Stomach (tissue), 9 donors: ENCODE measurements around the gene PYCARD. TPM values are rescaled to one million over a fixed set of nuclear protein-coding genes. Genes with fewer than 3 reads are reported as not detected.

ENCODE experiments used
- DNase-seq, 2 donors: peaks; one replicate each; pipeline versions ENCODE4 v3.0.0 to v3.0.0-alpha.2; 2013 to 2019
- H3K27ac ChIP-seq, 5 donors: fragments of 200-600 bp in 4 of 5; sonication (generic) in 4 of 5; one replicate each; pipeline ENCODE4 v1.5.1; 2013 to 2019; ENCODE audit warnings: mild to moderate bottlenecking in 1 of 5, moderate library complexity in 1 of 5
- H3K27me3 ChIP-seq, 3 donors: fragments of 200-600 bp; sonication (generic); one replicate each; pipeline ENCODE4 v1.5.1; 2017 to 2019; ENCODE audit warnings: mixed run types in 1 of 3
- H3K36me3 ChIP-seq, 4 donors: fragments of 200-600 bp; sonication (generic); 1 replicate in 3 of 4; 2 replicates in 1 of 4; pipeline ENCODE4 v1.5.1; 2016 to 2019
- H3K4me1 ChIP-seq, 4 donors: fragments of 200-600 bp; sonication (generic); one replicate each; pipeline ENCODE4 v1.5.1; 2016 to 2019
- H3K4me3 ChIP-seq, 4 donors: fragments of 200-600 bp; sonication (generic) in 3 of 4; one replicate each; pipeline ENCODE4 v1.5.1; 2016 to 2019; ENCODE audit warnings: mild to moderate bottlenecking in 1 of 4
- H3K9me3 ChIP-seq, 4 donors: fragments of 200-600 bp; sonication (generic); one replicate each; pipeline ENCODE4 v1.5.1; 2016 to 2019
- EP300 ChIP-seq: sonication (generic); formaldehyde crosslinking; IDR thresholded peaks from one replicate; pipeline ENCODE4 v1.6.1; 2017; ENCODE audit warnings: antibody characterized with exemption
- POLR2A ChIP-seq, 4 donors: fragments of 450-650 bp; IDR thresholded peaks; one replicate each; pipeline ENCODE4 v1.6.1; 2016; ENCODE audit warnings: antibody characterized with exemption in 4 of 4, control low read depth in 2 of 4, mild to moderate bottlenecking in 1 of 4, moderate library complexity in 1 of 4
- POLR2AphosphoS5 ChIP-seq, 3 donors: sonication (generic); formaldehyde crosslinking; IDR thresholded peaks; one replicate each; pipeline ENCODE4 v1.6.1; 2016; ENCODE audit warnings: antibody characterized with exemption in 3 of 3
- WGBS, 5 donors: extraction: QIAGEN DNeasy Blood & Tissue Kit in 3 of 5; methylation state at CpG; one replicate each; pipeline versions ENCODE4 v1.1.5 to v1.1.7; 2013 to 2018; 5-methylcytosine and 5-hydroxymethylcytosine counted together
- intact Hi-C: fragments of 100-400 bp; cut with DNase I; formaldehyde crosslinking; loops from one replicate; pipeline ENCODE4 v1.15.1; 2023; ENCODE audit warnings: low total_unique reads
- polyA plus RNA-seq, 3 donors: library from polyadenylated mRNA; stranded (reverse); fragments of 200-250 nt; gene quantifications; one replicate each; pipeline ENCODE4 v1.2.3, GENCODE V29; 2013
- total RNA-seq, 5 donors: library from RNA; depleted of rRNA; stranded (reverse); fragments of >200 nt; gene quantifications; one replicate each; pipeline versions ENCODE4 v1.1.0 to v1.2.3, GENCODE V29; 2014 to 2016
- TF ChIP-seq, protein P1 (sequence below), 7 experiments: fragments of 450-650 bp in 4 of 7; fragments of 200-600 bp in 3 of 7; sonication (generic) in 3 of 7; IDR thresholded peaks; one replicate each; pipeline ENCODE4 v1.5.1; 2016 to 2019; ENCODE audit warnings: antibody characterized with exemption in 7 of 7, control low read depth in 2 of 7, mild to moderate bottlenecking in 1 of 7
- donor health status: healthy with polysubstance abuse.
- donor health status: Bipolar disorder and iron deficiency.
- donor health status: healthy.

The PYCARD gene
- total and polyA plus RNA-seq, 8 donors: 10.5 to 484 (median 42.8) TPM

- no peaks in the 10 kb centered on the region for H3K9me3 ChIP-seq
- H3K27me3 ChIP-seq: no peaks in the 10 kb centered on the region
- peaks cover 6 to 47% (median 26%) of the 10 kb centered on the region in 4 donors for H3K4me1 ChIP-seq
- WGBS, 5 donors: 84 to 88% (median 86%) methylated on average over 8 of the region's 8 CpGs
- no peak overlapping the region for H3K27ac ChIP-seq
- TF ChIP-seq POLR2AphosphoS5 (IDR thresholded peaks at IDR 0.05) (no peak), EP300 (no peak), POLR2A (IDR thresholded peaks at IDR 0.05) (no peak)
- TF ChIP-seq, protein P1, sequence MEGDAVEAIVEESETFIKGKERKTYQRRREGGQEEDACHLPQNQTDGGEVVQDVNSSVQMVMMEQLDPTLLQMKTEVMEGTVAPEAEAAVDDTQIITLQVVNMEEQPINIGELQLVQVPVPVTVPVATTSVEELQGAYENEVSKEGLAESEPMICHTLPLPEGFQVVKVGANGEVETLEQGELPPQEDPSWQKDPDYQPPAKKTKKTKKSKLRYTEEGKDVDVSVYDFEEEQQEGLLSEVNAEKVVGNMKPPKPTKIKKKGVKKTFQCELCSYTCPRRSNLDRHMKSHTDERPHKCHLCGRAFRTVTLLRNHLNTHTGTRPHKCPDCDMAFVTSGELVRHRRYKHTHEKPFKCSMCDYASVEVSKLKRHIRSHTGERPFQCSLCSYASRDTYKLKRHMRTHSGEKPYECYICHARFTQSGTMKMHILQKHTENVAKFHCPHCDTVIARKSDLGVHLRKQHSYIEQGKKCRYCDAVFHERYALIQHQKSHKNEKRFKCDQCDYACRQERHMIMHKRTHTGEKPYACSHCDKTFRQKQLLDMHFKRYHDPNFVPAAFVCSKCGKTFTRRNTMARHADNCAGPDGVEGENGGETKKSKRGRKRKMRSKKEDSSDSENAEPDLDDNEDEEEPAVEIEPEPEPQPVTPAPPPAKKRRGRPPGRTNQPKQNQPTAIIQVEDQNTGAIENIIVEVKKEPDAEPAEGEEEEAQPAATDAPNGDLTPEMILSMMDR (IDR thresholded peaks at IDR 0.05): no peak
- no peak for DNase-seq
- H3K36me3 ChIP-seq: peaks cover 100% of the 10 kb centered on the region in 4 donors
- H3K4me3 ChIP-seq: no peak overlapping the region
- intact Hi-C loops: loop anchor here (10.0 kb wide), 1 partner anchor 267 kb away; the partner anchor contains the start of gene ARMC5
Observed at GRCh38 chr16:31187808-31188189, 14.8 kb downstream of the PYCARD start.

DNA sequence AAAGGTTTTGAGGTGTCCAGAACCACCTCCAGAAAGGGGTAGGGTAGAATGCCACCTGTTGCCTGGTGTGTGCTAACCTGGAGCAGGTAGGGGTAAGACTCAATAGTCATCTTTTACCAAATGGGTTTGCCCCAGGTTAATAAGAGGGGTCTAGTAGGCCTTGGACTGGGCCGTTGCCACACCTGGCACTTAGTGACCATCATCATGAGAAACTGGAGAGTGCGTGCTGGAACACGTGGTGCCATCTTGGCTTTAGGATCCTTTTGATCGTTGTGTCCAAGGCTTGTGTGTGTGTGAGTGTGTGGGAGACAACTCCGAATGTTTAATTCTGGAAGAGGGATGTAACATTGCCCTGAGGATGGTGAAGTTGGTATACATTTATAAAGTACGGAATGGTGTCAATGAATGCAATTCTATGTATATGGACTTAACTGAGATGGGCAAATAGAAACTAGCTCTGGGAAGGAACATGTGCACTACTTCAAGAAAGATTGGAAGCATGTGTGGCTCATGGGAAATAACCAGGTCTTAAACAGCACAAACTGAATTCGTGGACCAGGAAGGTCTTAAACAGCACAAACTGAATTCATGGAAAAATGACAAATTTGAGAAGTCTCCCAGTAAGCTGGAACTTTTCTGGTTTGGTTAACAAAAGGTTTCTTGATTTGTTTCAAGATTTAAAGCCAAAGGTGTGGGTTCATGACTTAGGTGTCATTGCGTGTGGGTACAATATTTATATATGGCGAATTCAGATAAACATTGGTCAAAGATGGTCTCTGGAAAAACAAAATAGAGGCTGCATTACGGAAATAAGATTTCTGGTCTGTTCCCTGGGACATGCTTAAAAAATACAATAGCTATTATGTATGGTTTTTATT is 15.4 kb downstream of the PYCARD start:
- intact Hi-C loops: loop anchor here (10.0 kb wide), 1 partner anchor 268 kb away; the partner anchor contains the start of gene ARMC5
- 80 to 90% (median 83%) methylated on average over 10 of the region's 10 CpGs for WGBS, 5 donors
- peaks cover 99 to 100% (median 100%) of the 10 kb centered on the region in 4 donors for H3K36me3 ChIP-seq

GRCh38 chr16:31186176-31186575 is 16.4 kb downstream of the PYCARD start:
- DNase-seq: no peak
- 78 to 83% (median 79%) methylated on average over 7 of the region's 7 CpGs for WGBS, 5 donors
- Histone ChIP-seq H3K27ac (no peak overlapping the region), H3K27me3 (no peaks in the 10 kb centered on the region), H3K4me3 (no peak overlapping the region), H3K9me3 (no peaks in the 10 kb centered on the region), H3K4me1 (peaks cover 22 to 63% (median 42%) of the 10 kb centered on the region in 4 donors), H3K36me3 (peaks cover 89 to 91% (median 90%) of the 10 kb centered on the region in 4 donors)
- intact Hi-C loops: loop anchor here (10.0 kb wide), 1 partner anchor 269 kb away; the partner anchor contains the start of gene ARMC5
- TF ChIP-seq, protein P1 (IDR thresholded peaks at IDR 0.05): no peak
- no peak for TF ChIP-seq EP300
- no peak for TF ChIP-seq POLR2A (IDR thresholded peaks at IDR 0.05)

More for the DNA sequence above, 15.4 kb downstream of the PYCARD start:
- no peak for DNase-seq
- no peak overlapping the region for H3K4me3 ChIP-seq
- H3K27me3 ChIP-seq: no peaks in the 10 kb centered on the region
- no peak for TF ChIP-seq POLR2A (IDR thresholded peaks at IDR 0.05)
- TF ChIP-seq, protein P1 (IDR thresholded peaks at IDR 0.05): no peak
- no peak for TF ChIP-seq EP300
- TF ChIP-seq POLR2AphosphoS5 (IDR thresholded peaks at IDR 0.05): no peak
- H3K9me3 ChIP-seq: no peaks in the 10 kb centered on the region
- no peak overlapping the region for H3K27ac ChIP-seq
- peaks cover 12 to 53% (median 32%) of the 10 kb centered on the region in 4 donors for H3K4me1 ChIP-seq

GRCh38 chr16:31185339-31185738 is 17.2 kb downstream of the PYCARD start:
- H3K27ac ChIP-seq: no peak overlapping the region
- H3K36me3 ChIP-seq: peaks cover 80 to 82% (median 82%) of the 10 kb centered on the region in 4 donors
- no peaks in the 10 kb centered on the region for H3K27me3 ChIP-seq
- 61 to 76% (median 70%) methylated on average over 5 of the region's 5 CpGs for WGBS, 5 donors
- H3K9me3 ChIP-seq: no peaks in the 10 kb centered on the region
- TF ChIP-seq POLR2AphosphoS5 (IDR thresholded peaks at IDR 0.05): no peak
- no peak for TF ChIP-seq EP300
- TF ChIP-seq, protein P1 (IDR thresholded peaks at IDR 0.05): no peak
- TF ChIP-seq POLR2A (IDR thresholded peaks at IDR 0.05): no peak
- H3K4me1 ChIP-seq: peaks cover 23 to 65% (median 48%) of the 10 kb centered on the region in 4 donors
- intact Hi-C loops: loop anchor here (10.0 kb wide), 1 partner anchor 269 kb away; the partner anchor contains the start of gene ARMC5
- H3K4me3 ChIP-seq: no peak overlapping the region
- DNase-seq: no peak
